ENCODE results near the gene BBS5.
"Not testable (repeated sequence)": the region's sequence is repeated elsewhere in the genome, so short reads cannot be mapped to it uniquely, and the experiment has no call there.

BBS5 gene

GRCh38 chr2:169479257-169480078 is at the start of gene BBS5:
TSS of gene BBS5 (plus strand) at chr2:169479494. CDS start at chr2:169479554, 60 bp downstream.
- DNase-seq = peak; percentile 64

GRCh38 chr2:169431772-169432171 is 47.5 kb upstream of the BBS5 start:
- not testable (repeated sequence) for DNase-seq

GRCh38 chr2:169434236-169434635 is 45.1 kb upstream of the BBS5 start:
- DNase-seq = not testable (repeated sequence)

GRCh38 chr2:169438466-169439072 is 40.7 kb upstream of the BBS5 start:
- DNase-seq = no peak

GRCh38 chr2:169439900-169440299 is 39.4 kb upstream of the BBS5 start:
- no peak for DNase-seq

- DNase-seq = no peak
Measured at GRCh38 chr2:169446452-169446851, 32.8 kb upstream of the BBS5 start.

GRCh38 chr2:169448316-169448715 is 31.0 kb upstream of the BBS5 start:
- no peak for DNase-seq

GRCh38 chr2:169448865-169449264 is 30.4 kb upstream of the BBS5 start:
- DNase-seq = no peak

- DNase-seq = no peak
Measured at GRCh38 chr2:169452080-169452479, 27.2 kb upstream of the BBS5 start.

GRCh38 chr2:169453044-169453443 is 26.2 kb upstream of the BBS5 start:
- DNase-seq = not testable (repeated sequence)

GRCh38 chr2:169461143-169461542 is 18.2 kb upstream of the BBS5 start:
- no peak for DNase-seq

- no peak for DNase-seq
Measured at GRCh38 chr2:169462896-169463695, 16.2 kb upstream of the BBS5 start.

GRCh38 chr2:169464466-169464865 is 14.8 kb upstream of the BBS5 start:
- no peak for DNase-seq

- no peak for DNase-seq
Measured at GRCh38 chr2:169464882-169465281, 14.4 kb upstream of the BBS5 start.

- DNase-seq = no peak
Measured at GRCh38 chr2:169468841-169469240, 10.5 kb upstream of the BBS5 start.

GRCh38 chr2:169469952-169470572 is 9.2 kb upstream of the BBS5 start:
- DNase-seq = no peak

GRCh38 chr2:169472249-169472648 is 7.0 kb upstream of the BBS5 start:
- DNase-seq = no peak

GRCh38 chr2:169476459-169476858 is 2.8 kb upstream of the BBS5 start:
- DNase-seq = no peak

- no peak for DNase-seq
Measured at GRCh38 chr2:169478339-169478738, 955 bp upstream of the BBS5 start.

GRCh38 chr2:169478745-169479256 is 493 bp upstream of the BBS5 start:
- DNase-seq = no peak

- DNase-seq = no peak
Measured at GRCh38 chr2:169480079-169480465, 778 bp downstream of the BBS5 start.

- DNase-seq = no peak
Measured at GRCh38 chr2:169485650-169486138, 6.4 kb downstream of the BBS5 start.

- no peak for DNase-seq
Measured at GRCh38 chr2:169486487-169486886, 7.2 kb downstream of the BBS5 start.

Data from CD4-positive, alpha-beta T cell treated with Interleukin-15 for 1 hour (primary cell).